Esophagus muscularis mucosa (tissue), 4 donors: ENCODE results near the gene NDUFA13. TPM values are rescaled to one million over a fixed set of nuclear protein-coding genes. Genes with fewer than 3 reads are reported as not detected.

ENCODE experiments used
- DNase-seq: peaks from one replicate; pipeline ENCODE4 v3.0.0-alpha.2; 2017; ENCODE audit errors: extremely low spot score
- H3K27ac ChIP-seq, 4 donors: fragments of 200-600 bp; sonication (generic); replicated peaks in 1 of 4; 1 replicate in 3 of 4; 2 replicates in 1 of 4; pipeline ENCODE4 v1.5.1; 2016 to 2019; ENCODE audit warnings: mild to moderate bottlenecking in 1 of 4
- H3K27me3 ChIP-seq, 4 donors: fragments of 200-600 bp; sonication (generic); one replicate each; pipeline versions ENCODE4 v1.5.1 to v1.6.0; 2016 to 2019
- H3K36me3 ChIP-seq, 4 donors: fragments of 200-600 bp; sonication (generic); one replicate each; pipeline ENCODE4 v1.5.1; 2016 to 2019
- H3K4me1 ChIP-seq, 4 donors: fragments of 200-600 bp; sonication (generic); one replicate each; pipeline ENCODE4 v1.5.1; 2016 to 2019
- H3K4me3 ChIP-seq, 4 donors: fragments of 200-600 bp; sonication (generic); 1 replicate in 2 of 4; 2 replicates in 2 of 4; pipeline ENCODE4 v1.5.1; 2016 to 2019; ENCODE audit warnings: mild to moderate bottlenecking in 4 of 4, moderate library complexity in 1 of 4
- H3K9me3 ChIP-seq, 4 donors: fragments of 200-600 bp; sonication (generic); 1 replicate in 3 of 4; 2 replicates in 1 of 4; pipeline ENCODE4 v1.5.1; 2016 to 2019
- CTCF ChIP-seq, 3 experiments: fragments of 200-600 bp in 2 of 3; fragments of 450-650 bp in 1 of 3; sonication (generic) in 2 of 3; IDR thresholded peaks; one replicate each; pipeline ENCODE4 v1.5.1; 2017 to 2019; ENCODE audit warnings: antibody characterized with exemption in 3 of 3, mild to moderate bottlenecking in 2 of 3, moderate library complexity in 1 of 3
- EP300 ChIP-seq: sonication (generic); formaldehyde crosslinking; IDR thresholded peaks from one replicate; pipeline ENCODE4 v1.6.1; 2017; ENCODE audit warnings: antibody characterized with exemption
- POLR2A ChIP-seq: fragments of 450-650 bp; IDR thresholded peaks from one replicate; pipeline ENCODE4 v1.6.1; 2017; ENCODE audit warnings: antibody characterized with exemption, moderate library complexity, mild to moderate bottlenecking, low read depth
- POLR2AphosphoS5 ChIP-seq, 2 donors: sonication (generic); formaldehyde crosslinking; IDR thresholded peaks; one replicate each; pipeline ENCODE4 v1.6.1; 2017; ENCODE audit warnings: antibody characterized with exemption in 2 of 2
- WGBS: methylation state at CpG from one replicate; pipeline ENCODE4 v1.1.5; 2018; 5-methylcytosine and 5-hydroxymethylcytosine counted together
- intact Hi-C: fragments of 100-400 bp; cut with DNase I; formaldehyde crosslinking; loops from one replicate; pipeline ENCODE4 v1.15.1; 2023
- total RNA-seq, 4 donors: library from RNA; depleted of rRNA; stranded (reverse); fragments of >200 nt; gene quantifications; one replicate each; pipeline versions ENCODE4 v1.1.0 to v1.2.1, GENCODE V29; 2016

Gene NDUFA13
- total RNA-seq, 4 donors from 2014 or later, result 75.0 to 186 (median 141) TPM

DNA sequence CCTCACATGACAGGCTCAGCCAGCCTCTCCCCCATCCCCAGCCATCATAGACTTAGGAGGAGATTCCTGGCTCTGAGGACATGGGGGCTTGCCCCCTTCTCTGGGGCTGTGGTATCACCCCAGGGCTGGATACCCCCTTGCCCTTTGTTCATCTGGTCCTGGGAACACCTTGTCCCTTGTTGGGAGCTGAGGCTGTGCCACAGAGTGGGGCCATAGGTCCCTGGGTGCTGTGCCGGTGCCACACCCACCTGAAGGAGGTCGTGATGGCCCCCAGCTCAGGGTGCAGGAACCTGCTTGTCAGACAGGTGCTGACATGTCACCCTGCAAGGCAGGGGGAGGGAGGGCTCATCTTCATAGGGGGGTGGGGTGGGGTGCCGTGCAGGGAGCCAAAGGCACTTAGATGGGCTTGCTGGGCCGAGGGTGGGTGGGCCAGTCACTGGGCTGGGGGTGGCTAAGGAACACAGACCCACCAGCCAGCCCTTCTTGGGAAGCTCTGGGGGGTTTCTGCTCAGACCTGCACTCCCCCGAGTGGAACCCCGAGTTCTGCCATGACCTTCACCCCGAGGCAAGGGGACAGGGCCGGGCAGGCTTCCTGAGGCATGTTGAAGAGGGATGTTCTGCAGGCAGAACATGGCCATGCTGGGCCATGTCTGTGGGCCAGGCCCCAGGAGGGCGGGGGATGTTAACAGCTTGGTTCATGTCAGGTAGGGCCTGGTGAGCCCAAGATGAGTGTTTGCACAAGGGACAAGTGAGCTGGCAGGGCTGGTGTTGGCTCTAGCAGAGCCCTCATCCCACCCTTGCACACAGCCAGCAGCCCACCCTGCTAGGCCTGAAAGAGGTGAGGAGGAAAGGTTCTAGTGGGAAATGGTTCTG lies 28.7 kb upstream of the NDUFA13 start:
- H3K27me3 ChIP-seq, result no peaks in the 10 kb centered on the region
- H3K36me3 ChIP-seq, result peaks cover 1 to 15% (median 6%) of the 10 kb centered on the region in 4 donors
- 71% methylated on average over 7 of the region's 9 CpGs for WGBS
- TF ChIP-seq EP300, result no peak
- TF ChIP-seq POLR2AphosphoS5 (IDR thresholded peaks at IDR 0.05), result no peak
- no peak for TF ChIP-seq POLR2A
- TF ChIP-seq CTCF (IDR thresholded peaks at IDR 0.05), result no peak
- no peak for DNase-seq
- no peaks in the 10 kb centered on the region for H3K9me3 ChIP-seq
- intact Hi-C loops, result loop anchor here (10.0 kb wide), 1 partner anchor 73 kb away; no protein-coding TSS in a partner anchor
- H3K4me3 ChIP-seq, result no peak overlapping the region
- H3K27ac ChIP-seq, result peak overlapping the region in 1 of 4 donors; percentile 71
- peaks cover 40 to 63% (median 59%) of the 10 kb centered on the region in 4 donors for H3K4me1 ChIP-seq

- H3K27me3 ChIP-seq, result no peaks in the 10 kb centered on the region
- no peak for TF ChIP-seq POLR2AphosphoS5 (IDR thresholded peaks at IDR 0.05)
- TF ChIP-seq POLR2A, result no peak
- no peak for TF ChIP-seq CTCF (IDR thresholded peaks at IDR 0.05)
- TF ChIP-seq EP300, result no peak
- DNase-seq, result no peak
- peak overlapping the region; percentile 56 to 71 (median 62) for H3K27ac ChIP-seq
- peaks cover 7 to 21% (median 13%) of the 10 kb centered on the region in 4 donors for H3K36me3 ChIP-seq
- 62% methylated on average over 20 of the region's 20 CpGs for WGBS
- peaks cover 40 to 63% (median 53%) of the 10 kb centered on the region in 4 donors for H3K4me1 ChIP-seq
- no peak overlapping the region for H3K4me3 ChIP-seq
- intact Hi-C loops, result loop anchor here (10.0 kb wide), 1 partner anchor 73 kb away; no protein-coding TSS in a partner anchor
- H3K9me3 ChIP-seq, result no peaks in the 10 kb centered on the region
Measured at GRCh38 chr19:19487950-19488874, 27.8 kb upstream of the NDUFA13 start.

- Histone ChIP-seq H3K4me3 (peak overlapping the region; percentile 11 to 23 (median 16)), H3K4me1 (peaks cover 40 to 63% (median 52%) of the 10 kb centered on the region in 4 donors), H3K27ac (peak overlapping the region; percentile 56 to 71 (median 62)), H3K27me3 (no peaks in the 10 kb centered on the region), H3K9me3 (no peaks in the 10 kb centered on the region), H3K36me3 (peaks cover 7 to 26% (median 21%) of the 10 kb centered on the region in 4 donors)
- intact Hi-C loops, result loop anchor here (1.0 to 10.0 kb wide), 2 partner anchors 74 to 122 kb away; no protein-coding TSS in a partner anchor
- peak; percentile 94 for DNase-seq
- TF ChIP-seq POLR2A (no peak), POLR2AphosphoS5 (IDR thresholded peaks at IDR 0.05) (peak; percentile 13 to 58)
- WGBS, result 49% methylated on average over 14 of the region's 14 CpGs
Measured at GRCh38 chr19:19488875-19489690, 26.9 kb upstream of the NDUFA13 start.

GRCh38 chr19:19489804-19490204 lies 26.2 kb upstream of the NDUFA13 start:
- TF ChIP-seq CTCF (IDR thresholded peaks at IDR 0.05) (no peak), EP300 (no peak), POLR2AphosphoS5 (IDR thresholded peaks at IDR 0.05) (no peak), POLR2A (no peak)
- no peaks in the 10 kb centered on the region for H3K27me3 ChIP-seq
- H3K4me3 ChIP-seq, result no peak overlapping the region
- H3K36me3 ChIP-seq, result peaks cover 14 to 31% (median 28%) of the 10 kb centered on the region in 4 donors
- H3K27ac ChIP-seq, result peak overlapping the region; percentile 56 to 71 (median 62)
- H3K4me1 ChIP-seq, result peaks cover 38 to 61% (median 49%) of the 10 kb centered on the region in 4 donors
- H3K9me3 ChIP-seq, result no peaks in the 10 kb centered on the region
- intact Hi-C loops, result loop anchor here (1.0 to 10.0 kb wide), 2 partner anchors 75 to 123 kb away; no protein-coding TSS in a partner anchor
- DNase-seq, result no peak
- 69% methylated on average over 9 of the region's 9 CpGs for WGBS
